Measurements from ENCODE around the gene ROR2. TPM values are rescaled to one million over a fixed set of nuclear protein-coding genes. Genes with fewer than 3 reads are reported as not detected.

Gene ROR2
- total RNA-seq, 1 experiment from 2014 or later: 0.68 TPM

- Mint-ChIP-seq H3K27ac (ENCODE audit: unreplicated experiment) (no peak overlapping the region), H3K4me3 (ENCODE audit: unreplicated experiment) (no peak overlapping the region), H3K27me3 (ENCODE audit: insufficient read depth, unreplicated experiment) (no peaks in the 10 kb centered on the region), H3K4me1 (ENCODE audit: low read depth, unreplicated experiment) (no peaks in the 10 kb centered on the region), H3K36me3 (ENCODE audit: insufficient read depth, unreplicated experiment) (no peaks in the 10 kb centered on the region), H3K9me3 (ENCODE audit: unreplicated experiment) (no peaks in the 10 kb centered on the region)
- Histone ChIP-seq H3K36me3 (ENCODE audit: control insufficient read depth, insufficient read depth, low read length) (no peaks in the 10 kb centered on the region), H3K4me1 (no peaks in the 10 kb centered on the region), H3K27me3 (replicated peaks; ENCODE audit: control insufficient read depth, insufficient read depth, low read length) (no peaks in the 10 kb centered on the region), H3K4me3 (ENCODE audit: low read depth, low read length) (no peak overlapping the region), H3K9me3 (no peaks in the 10 kb centered on the region)
- intact Hi-C loops (cut with micrococcal nuclease; ENCODE audit: unreplicated experiment): no loop called here
- TF ChIP-seq CTCF (IDR thresholded peaks at IDR 0.05; ENCODE audit: insufficient read depth in 1 of 2, low read depth in 1 of 2, low read length in 1 of 2, severe bottlenecking in 1 of 2, unreplicated experiment in 1 of 2): no peak
- no peak for DNase-seq
- BruUV-seq (replicated peaks): no TSS peak
- POLR2A ChIA-PET: no interaction called here
- CTCF ChIA-PET: no interaction called here
Observed at GRCh38 chr9:91583161-91583875, 366.7 kb downstream of the ROR2 start.

GRCh38 chr9:91582181-91582580, 367.8 kb downstream of the ROR2 start:
- no peak for TF ChIP-seq CTCF (IDR thresholded peaks at IDR 0.05; ENCODE audit: insufficient read depth in 1 of 2, low read depth in 1 of 2, low read length in 1 of 2, severe bottlenecking in 1 of 2, unreplicated experiment in 1 of 2)
- Mint-ChIP-seq H3K36me3 (ENCODE audit: insufficient read depth, unreplicated experiment) (no peaks in the 10 kb centered on the region), H3K4me3 (ENCODE audit: unreplicated experiment) (no peak overlapping the region), H3K9me3 (ENCODE audit: unreplicated experiment) (no peaks in the 10 kb centered on the region), H3K27me3 (ENCODE audit: insufficient read depth, unreplicated experiment) (no peaks in the 10 kb centered on the region), H3K27ac (ENCODE audit: unreplicated experiment) (no peak overlapping the region), H3K4me1 (ENCODE audit: low read depth, unreplicated experiment) (no peaks in the 10 kb centered on the region)
- CTCF ChIA-PET: no interaction called here
- no peaks in the 10 kb centered on the region for H3K27me3 ChIP-seq (replicated peaks; ENCODE audit: control insufficient read depth, insufficient read depth, low read length)
- no peaks in the 10 kb centered on the region for H3K36me3 ChIP-seq (ENCODE audit: control insufficient read depth, insufficient read depth, low read length)
- intact Hi-C loops (cut with micrococcal nuclease; ENCODE audit: unreplicated experiment): no loop called here
- H3K4me3 ChIP-seq (ENCODE audit: low read depth, low read length): no peak overlapping the region
- POLR2A ChIA-PET: no interaction called here
- H3K9me3 ChIP-seq: no peaks in the 10 kb centered on the region
- H3K4me1 ChIP-seq: no peaks in the 10 kb centered on the region
- no TSS peak for BruUV-seq (replicated peaks)
- DNase-seq: no peak

GRCh38 chr9:91580136-91580535, 369.9 kb downstream of the ROR2 start:
- no TSS peak for BruUV-seq (replicated peaks)
- H3K36me3 Mint-ChIP-seq (ENCODE audit: insufficient read depth, unreplicated experiment): no peaks in the 10 kb centered on the region
- Histone ChIP-seq H3K27me3 (replicated peaks; ENCODE audit: control insufficient read depth, insufficient read depth, low read length) (no peaks in the 10 kb centered on the region), H3K9me3 (no peaks in the 10 kb centered on the region), H3K36me3 (ENCODE audit: control insufficient read depth, insufficient read depth, low read length) (no peaks in the 10 kb centered on the region), H3K4me1 (no peaks in the 10 kb centered on the region), H3K4me3 (ENCODE audit: low read depth, low read length) (no peak overlapping the region)
- DNase-seq: no peak
- H3K4me1 Mint-ChIP-seq (ENCODE audit: low read depth, unreplicated experiment): no peaks in the 10 kb centered on the region
- no peak for TF ChIP-seq CTCF (IDR thresholded peaks at IDR 0.05; ENCODE audit: insufficient read depth in 1 of 2, low read depth in 1 of 2, low read length in 1 of 2, severe bottlenecking in 1 of 2, unreplicated experiment in 1 of 2)
- no peaks in the 10 kb centered on the region for H3K27me3 Mint-ChIP-seq (ENCODE audit: insufficient read depth, unreplicated experiment)
- no peak overlapping the region for H3K27ac Mint-ChIP-seq (ENCODE audit: unreplicated experiment)
- POLR2A ChIA-PET: no interaction called here
- CTCF ChIA-PET: no interaction called here
- intact Hi-C loops (cut with micrococcal nuclease; ENCODE audit: unreplicated experiment): no loop called here
- H3K4me3 Mint-ChIP-seq (ENCODE audit: unreplicated experiment): no peak overlapping the region
- no peaks in the 10 kb centered on the region for H3K9me3 Mint-ChIP-seq (ENCODE audit: unreplicated experiment)
